ENCODE measurements around the gene TULP3. TPM values are rescaled to one million over a fixed set of nuclear protein-coding genes. Genes with fewer than 3 reads are reported as not detected.

The TULP3 gene
- total and polyA plus RNA-seq, 10 of the 15 experiments (the other 5 are each of a cell fraction or from before 2014, with no cell fraction given): 3.1 to 10.4 (median 8.1) TPM

DNA sequence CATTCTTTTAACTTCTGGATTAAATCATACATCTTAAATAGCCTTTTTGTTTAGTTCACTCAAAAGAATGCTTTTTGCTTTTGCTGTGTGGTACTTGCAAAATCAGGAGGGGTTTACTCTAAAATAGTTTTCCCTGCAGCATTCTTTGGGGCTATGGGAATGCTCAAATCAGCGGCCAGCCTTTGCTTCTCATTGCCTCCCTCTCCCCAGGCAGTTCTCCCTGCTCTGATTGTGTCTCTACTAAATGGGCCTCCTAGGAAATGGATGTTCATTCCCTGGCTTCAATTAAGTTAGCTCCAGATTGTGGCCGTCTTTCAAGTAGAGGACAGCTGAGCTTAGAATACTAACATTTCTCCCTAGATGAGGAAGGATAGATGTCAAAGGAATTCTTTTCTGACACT is 4.4 kb downstream of the TULP3 start (continued):
- TF ChIP-seq, protein P1, sequence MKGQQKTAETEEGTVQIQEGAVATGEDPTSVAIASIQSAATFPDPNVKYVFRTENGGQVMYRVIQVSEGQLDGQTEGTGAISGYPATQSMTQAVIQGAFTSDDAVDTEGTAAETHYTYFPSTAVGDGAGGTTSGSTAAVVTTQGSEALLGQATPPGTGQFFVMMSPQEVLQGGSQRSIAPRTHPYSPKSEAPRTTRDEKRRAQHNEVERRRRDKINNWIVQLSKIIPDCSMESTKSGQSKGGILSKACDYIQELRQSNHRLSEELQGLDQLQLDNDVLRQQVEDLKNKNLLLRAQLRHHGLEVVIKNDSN (IDR thresholded peaks at IDR 0.05; ENCODE audit: borderline replicate concordance, extremely low read length, insufficient read depth, low read depth, low read length): no peak
- no peak for TF ChIP-seq FOS (IDR thresholded peaks at IDR 0.05; ENCODE audit: borderline replicate concordance, extremely low read depth, insufficient read length)
- no peak for TF ChIP-seq PAX8 (IDR thresholded peaks at IDR 0.05)
- no peak for TF ChIP-seq SREBF1 (IDR thresholded peaks at IDR 0.05; ENCODE audit: low read length)
- TF ChIP-seq MEF2B (IDR thresholded peaks at IDR 0.05; ENCODE audit: partially characterized antibody, poor library complexity, severe bottlenecking): no peak
- TF ChIP-seq, protein P2, sequence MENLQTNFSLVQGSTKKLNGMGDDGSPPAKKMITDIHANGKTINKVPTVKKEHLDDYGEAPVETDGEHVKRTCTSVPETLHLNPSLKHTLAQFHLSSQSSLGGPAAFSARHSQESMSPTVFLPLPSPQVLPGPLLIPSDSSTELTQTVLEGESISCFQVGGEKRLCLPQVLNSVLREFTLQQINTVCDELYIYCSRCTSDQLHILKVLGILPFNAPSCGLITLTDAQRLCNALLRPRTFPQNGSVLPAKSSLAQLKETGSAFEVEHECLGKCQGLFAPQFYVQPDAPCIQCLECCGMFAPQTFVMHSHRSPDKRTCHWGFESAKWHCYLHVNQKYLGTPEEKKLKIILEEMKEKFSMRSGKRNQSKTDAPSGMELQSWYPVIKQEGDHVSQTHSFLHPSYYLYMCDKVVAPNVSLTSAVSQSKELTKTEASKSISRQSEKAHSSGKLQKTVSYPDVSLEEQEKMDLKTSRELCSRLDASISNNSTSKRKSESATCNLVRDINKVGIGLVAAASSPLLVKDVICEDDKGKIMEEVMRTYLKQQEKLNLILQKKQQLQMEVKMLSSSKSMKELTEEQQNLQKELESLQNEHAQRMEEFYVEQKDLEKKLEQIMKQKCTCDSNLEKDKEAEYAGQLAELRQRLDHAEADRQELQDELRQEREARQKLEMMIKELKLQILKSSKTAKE (IDR thresholded peaks at IDR 0.05; ENCODE audit: low read depth, poor library complexity, severe bottlenecking): no peak
- no peak for TF ChIP-seq NR2F1 (conservative IDR thresholded peaks at IDR 0.05)
- TF ChIP-seq, protein P3, sequence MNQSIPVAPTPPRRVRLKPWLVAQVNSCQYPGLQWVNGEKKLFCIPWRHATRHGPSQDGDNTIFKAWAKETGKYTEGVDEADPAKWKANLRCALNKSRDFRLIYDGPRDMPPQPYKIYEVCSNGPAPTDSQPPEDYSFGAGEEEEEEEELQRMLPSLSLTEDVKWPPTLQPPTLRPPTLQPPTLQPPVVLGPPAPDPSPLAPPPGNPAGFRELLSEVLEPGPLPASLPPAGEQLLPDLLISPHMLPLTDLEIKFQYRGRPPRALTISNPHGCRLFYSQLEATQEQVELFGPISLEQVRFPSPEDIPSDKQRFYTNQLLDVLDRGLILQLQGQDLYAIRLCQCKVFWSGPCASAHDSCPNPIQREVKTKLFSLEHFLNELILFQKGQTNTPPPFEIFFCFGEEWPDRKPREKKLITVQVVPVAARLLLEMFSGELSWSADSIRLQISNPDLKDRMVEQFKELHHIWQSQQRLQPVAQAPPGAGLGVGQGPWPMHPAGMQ (IDR thresholded peaks at IDR 0.05; ENCODE audit: borderline replicate concordance): no peak
